ENCODE data around the gene GTF2I. TPM values are rescaled to one million over a fixed set of nuclear protein-coding genes. Genes with fewer than 3 reads are reported as not detected.

GTF2I gene
- total and polyA plus RNA-seq, 4 donors = 27.4 to 97.9 (median 65.8) TPM

GRCh38 chr7:74622228-74622749, 35.2 kb upstream of the GTF2I start:
- no peak overlapping the region for H3K9ac ChIP-seq (ENCODE audit: low read depth in 1 of 2, low read length in 2 of 2)
- no peaks in the 10 kb centered on the region for H3K27me3 ChIP-seq (ENCODE audit: control insufficient read depth in 4 of 4, insufficient read depth in 4 of 4, low read length in 3 of 4)
- 94% methylated on average over 5 of the region's 5 CpGs for WGBS
- no peaks in the 10 kb centered on the region for H3K9me3 ChIP-seq (ENCODE audit: control insufficient read depth in 4 of 4, low read length in 3 of 4)
- TF ChIP-seq MAX (IDR thresholded peaks at IDR 0.05) (no peak), ZBTB33 (IDR thresholded peaks at IDR 0.05) (no peak), HNF4A (conservative IDR thresholded peaks at IDR 0.05) (no peak), NR2F2 (IDR thresholded peaks at IDR 0.05) (no peak), FOXA1 (IDR thresholded peaks at IDR 0.05) (no peak), HNF4G (IDR thresholded peaks at IDR 0.05) (no peak)
- no peak for DNase-seq (ENCODE audit: low spot score)
- no peaks in the 10 kb centered on the region for H3K36me3 ChIP-seq (ENCODE audit: control insufficient read depth in 4 of 4, insufficient read depth in 3 of 4, low read depth in 1 of 4, low read length in 3 of 4)
- no peak overlapping the region for H3K27ac ChIP-seq (ENCODE audit: low read depth in 1 of 2, low read length in 2 of 2)
- H3K4me1 ChIP-seq (ENCODE audit: control insufficient read depth in 4 of 4, insufficient read depth in 4 of 4, low read length in 3 of 4) = peaks cover 0 to 2% (median 0%) of the 10 kb centered on the region in 4 donors
- no peak overlapping the region for H3K4me3 ChIP-seq (ENCODE audit: low read depth in 1 of 3, low read length in 3 of 3)

DNA sequence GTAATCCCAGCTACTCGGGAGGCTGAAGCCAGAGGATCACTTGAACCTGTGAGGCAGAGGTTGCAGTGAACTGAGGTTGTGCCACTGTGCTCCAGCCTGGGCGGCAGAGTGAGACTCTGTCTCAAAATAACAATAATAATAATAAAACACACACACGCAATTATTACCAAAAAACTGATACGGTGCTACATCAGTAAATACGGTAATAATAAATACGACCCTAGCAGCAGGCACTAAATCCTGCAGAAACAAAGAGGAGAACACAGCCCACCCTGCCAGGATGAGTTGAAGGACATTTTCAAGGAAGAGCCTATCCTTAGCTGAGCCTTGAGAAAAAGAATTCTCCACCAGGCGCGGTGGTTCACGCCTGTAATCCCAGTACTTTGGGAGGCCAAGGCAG, 34.4 kb upstream of the GTF2I start:
- WGBS = 86% methylated on average over 9 of the region's 9 CpGs

More for the DNA sequence above, 34.4 kb upstream of the GTF2I start:
- Histone ChIP-seq H3K27ac (ENCODE audit: low read depth in 1 of 2, low read length in 2 of 2) (no peak overlapping the region), H3K27me3 (ENCODE audit: control insufficient read depth in 4 of 4, insufficient read depth in 4 of 4, low read length in 3 of 4) (no peaks in the 10 kb centered on the region), H3K9ac (ENCODE audit: low read depth in 1 of 2, low read length in 2 of 2) (no peak overlapping the region), H3K4me3 (ENCODE audit: low read depth in 1 of 3, low read length in 3 of 3) (no peak overlapping the region), H3K36me3 (ENCODE audit: control insufficient read depth in 4 of 4, insufficient read depth in 3 of 4, low read depth in 1 of 4, low read length in 3 of 4) (no peaks in the 10 kb centered on the region), H3K9me3 (ENCODE audit: control insufficient read depth in 4 of 4, low read length in 3 of 4) (no peaks in the 10 kb centered on the region), H3K4me1 (ENCODE audit: control insufficient read depth in 4 of 4, insufficient read depth in 4 of 4, low read length in 3 of 4) (peaks cover 0 to 5% (median 2%) of the 10 kb centered on the region in 4 donors)
- DNase-seq (ENCODE audit: low spot score) = no peak
- TF ChIP-seq HNF4G (IDR thresholded peaks at IDR 0.05) (no peak), NR2F2 (IDR thresholded peaks at IDR 0.05) (no peak), SP1 (IDR thresholded peaks at IDR 0.05) (no peak), GABPA (IDR thresholded peaks at IDR 0.05 in 1 of 2, conservative IDR thresholded peaks at IDR 0.05 in 1 of 2) (no peak), FOXA1 (IDR thresholded peaks at IDR 0.05) (no peak), TAF1 (conservative IDR thresholded peaks at IDR 0.05) (no peak), JUND (IDR thresholded peaks at IDR 0.05) (no peak), HNF4A (conservative IDR thresholded peaks at IDR 0.05) (no peak), MAX (IDR thresholded peaks at IDR 0.05) (no peak), RAD21 (IDR thresholded peaks at IDR 0.05) (no peak)
- TF ChIP-seq, protein P1, sequence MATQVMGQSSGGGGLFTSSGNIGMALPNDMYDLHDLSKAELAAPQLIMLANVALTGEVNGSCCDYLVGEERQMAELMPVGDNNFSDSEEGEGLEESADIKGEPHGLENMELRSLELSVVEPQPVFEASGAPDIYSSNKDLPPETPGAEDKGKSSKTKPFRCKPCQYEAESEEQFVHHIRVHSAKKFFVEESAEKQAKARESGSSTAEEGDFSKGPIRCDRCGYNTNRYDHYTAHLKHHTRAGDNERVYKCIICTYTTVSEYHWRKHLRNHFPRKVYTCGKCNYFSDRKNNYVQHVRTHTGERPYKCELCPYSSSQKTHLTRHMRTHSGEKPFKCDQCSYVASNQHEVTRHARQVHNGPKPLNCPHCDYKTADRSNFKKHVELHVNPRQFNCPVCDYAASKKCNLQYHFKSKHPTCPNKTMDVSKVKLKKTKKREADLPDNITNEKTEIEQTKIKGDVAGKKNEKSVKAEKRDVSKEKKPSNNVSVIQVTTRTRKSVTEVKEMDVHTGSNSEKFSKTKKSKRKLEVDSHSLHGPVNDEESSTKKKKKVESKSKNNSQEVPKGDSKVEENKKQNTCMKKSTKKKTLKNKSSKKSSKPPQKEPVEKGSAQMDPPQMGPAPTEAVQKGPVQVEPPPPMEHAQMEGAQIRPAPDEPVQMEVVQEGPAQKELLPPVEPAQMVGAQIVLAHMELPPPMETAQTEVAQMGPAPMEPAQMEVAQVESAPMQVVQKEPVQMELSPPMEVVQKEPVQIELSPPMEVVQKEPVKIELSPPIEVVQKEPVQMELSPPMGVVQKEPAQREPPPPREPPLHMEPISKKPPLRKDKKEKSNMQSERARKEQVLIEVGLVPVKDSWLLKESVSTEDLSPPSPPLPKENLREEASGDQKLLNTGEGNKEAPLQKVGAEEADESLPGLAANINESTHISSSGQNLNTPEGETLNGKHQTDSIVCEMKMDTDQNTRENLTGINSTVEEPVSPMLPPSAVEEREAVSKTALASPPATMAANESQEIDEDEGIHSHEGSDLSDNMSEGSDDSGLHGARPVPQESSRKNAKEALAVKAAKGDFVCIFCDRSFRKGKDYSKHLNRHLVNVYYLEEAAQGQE (IDR thresholded peaks at IDR 0.05) = no peak
- TF ChIP-seq, protein P2, sequence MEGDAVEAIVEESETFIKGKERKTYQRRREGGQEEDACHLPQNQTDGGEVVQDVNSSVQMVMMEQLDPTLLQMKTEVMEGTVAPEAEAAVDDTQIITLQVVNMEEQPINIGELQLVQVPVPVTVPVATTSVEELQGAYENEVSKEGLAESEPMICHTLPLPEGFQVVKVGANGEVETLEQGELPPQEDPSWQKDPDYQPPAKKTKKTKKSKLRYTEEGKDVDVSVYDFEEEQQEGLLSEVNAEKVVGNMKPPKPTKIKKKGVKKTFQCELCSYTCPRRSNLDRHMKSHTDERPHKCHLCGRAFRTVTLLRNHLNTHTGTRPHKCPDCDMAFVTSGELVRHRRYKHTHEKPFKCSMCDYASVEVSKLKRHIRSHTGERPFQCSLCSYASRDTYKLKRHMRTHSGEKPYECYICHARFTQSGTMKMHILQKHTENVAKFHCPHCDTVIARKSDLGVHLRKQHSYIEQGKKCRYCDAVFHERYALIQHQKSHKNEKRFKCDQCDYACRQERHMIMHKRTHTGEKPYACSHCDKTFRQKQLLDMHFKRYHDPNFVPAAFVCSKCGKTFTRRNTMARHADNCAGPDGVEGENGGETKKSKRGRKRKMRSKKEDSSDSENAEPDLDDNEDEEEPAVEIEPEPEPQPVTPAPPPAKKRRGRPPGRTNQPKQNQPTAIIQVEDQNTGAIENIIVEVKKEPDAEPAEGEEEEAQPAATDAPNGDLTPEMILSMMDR (IDR thresholded peaks at IDR 0.05; ENCODE audit: low read depth, low read length, missing input control) = no peak
- TF ChIP-seq, protein P3, sequence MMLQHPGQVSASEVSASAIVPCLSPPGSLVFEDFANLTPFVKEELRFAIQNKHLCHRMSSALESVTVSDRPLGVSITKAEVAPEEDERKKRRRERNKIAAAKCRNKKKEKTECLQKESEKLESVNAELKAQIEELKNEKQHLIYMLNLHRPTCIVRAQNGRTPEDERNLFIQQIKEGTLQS (IDR thresholded peaks at IDR 0.05) = no peak
